GM21723 (cell line): ENCODE measurements around the gene DCST2.

Experiments
- ATAC-seq: cut with Tn5 transposase; IDR thresholded peaks from one replicate; pipeline ENCODE4 v1.9.1; 2021; ENCODE audit warnings: mild to moderate bottlenecking, moderate library complexity; ENCODE audit not compliant: unreplicated experiment

The DCST2 gene

DNA sequence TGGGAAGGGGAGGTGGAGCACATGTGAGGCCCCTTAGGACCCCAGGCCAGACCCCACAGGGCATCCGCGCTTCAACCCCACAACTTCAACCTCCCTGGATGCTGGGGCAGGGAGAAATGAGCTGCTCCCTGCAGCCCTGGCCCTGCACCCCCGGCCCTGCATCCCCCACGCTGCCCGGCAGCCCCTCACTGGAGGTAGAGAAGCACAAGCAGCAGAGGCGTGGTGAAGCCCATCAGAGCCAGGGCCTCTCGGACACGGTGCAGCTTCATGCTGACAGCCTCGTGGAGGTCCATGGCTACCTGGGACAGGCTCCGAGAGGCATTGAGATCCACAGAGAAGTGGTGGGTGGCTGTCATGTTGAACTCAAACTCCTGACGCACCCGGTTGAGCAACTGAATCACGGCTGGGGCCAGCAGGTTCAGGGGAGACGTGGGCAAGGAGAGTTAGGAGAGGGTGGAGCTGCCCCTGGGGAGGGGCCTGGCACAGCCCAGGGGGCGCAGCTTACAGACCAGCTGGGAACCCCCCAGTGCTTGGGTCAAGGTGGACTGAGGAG lies 3.3 kb downstream of the DCST2 start:
- no peak for ATAC-seq

DNA sequence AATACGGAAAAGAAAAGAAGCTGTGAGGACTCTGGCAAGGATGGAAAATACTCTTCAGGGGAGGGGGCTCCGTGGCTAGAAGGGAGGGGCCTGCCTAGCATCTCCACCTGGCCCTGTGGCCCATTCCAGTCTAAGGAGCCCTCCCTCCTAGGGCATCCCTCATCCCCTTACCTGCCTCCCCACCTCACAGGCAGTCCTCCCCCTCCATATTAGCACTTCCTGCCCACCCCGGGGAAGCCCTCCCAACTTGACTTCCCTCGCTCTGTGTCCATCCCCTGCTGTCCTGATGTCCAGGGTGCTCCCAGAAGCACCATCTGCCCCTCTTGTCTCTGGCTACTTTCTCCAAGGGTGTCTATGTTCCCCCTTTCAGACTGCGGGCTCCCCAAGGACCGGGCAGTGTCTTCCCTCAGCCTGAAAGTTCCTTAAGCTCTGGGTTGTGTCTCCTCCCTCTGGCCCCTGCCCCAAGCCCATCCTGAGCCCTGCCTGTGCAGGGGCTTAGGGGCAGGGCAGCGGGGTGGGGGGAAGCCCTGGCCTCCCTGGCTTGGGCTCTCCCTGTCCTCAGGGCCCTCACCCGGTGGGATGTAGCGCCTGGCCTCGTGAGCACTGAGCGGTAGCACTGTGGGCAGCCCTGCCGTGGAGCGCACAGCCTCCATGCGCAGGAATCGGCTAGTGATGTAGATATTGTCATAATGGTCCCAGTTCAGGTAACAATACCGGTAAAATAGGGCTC lies 3.9 kb downstream of the DCST2 start:
- no peak for ATAC-seq

DNA sequence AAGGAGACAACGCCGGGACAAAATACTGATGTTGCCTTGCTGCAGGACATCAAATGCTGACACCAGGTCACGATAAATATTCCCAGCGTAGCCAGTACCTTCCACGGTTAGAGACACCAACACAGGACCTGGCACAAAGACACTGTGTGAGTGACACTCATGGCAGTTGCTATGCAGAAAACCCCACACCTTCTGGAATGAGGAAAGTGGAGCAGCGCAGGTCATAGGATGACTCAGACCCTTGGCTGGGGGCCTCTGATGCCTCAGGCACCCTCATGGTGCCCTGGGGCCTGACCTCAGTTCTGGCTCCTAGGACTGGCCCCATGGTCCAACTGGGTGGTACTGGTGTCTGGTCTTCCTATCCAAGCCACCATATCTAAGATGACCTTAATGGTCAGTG lies 7.0 kb downstream of the DCST2 start:
- ATAC-seq, result no peak

DNA sequence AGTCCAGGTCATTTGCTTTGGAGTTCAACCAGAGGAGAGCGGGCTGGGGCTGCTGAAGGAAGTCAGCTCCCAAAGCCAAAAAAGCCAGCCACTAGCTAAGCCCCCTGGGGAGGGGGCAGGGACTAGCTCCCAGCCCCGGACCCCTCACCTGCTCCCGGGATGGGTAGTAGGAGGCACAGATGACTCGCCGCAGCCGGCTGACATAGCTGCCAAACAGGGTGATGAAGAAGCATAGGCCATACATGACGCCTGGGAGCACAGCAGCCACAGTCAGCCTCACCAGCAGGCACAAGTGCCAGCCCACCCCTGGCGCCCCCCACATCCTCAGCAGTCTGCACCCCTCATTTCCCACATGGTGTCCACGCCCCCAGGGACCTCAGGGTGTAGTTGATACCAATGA lies 7.4 kb downstream of the DCST2 start:
- ATAC-seq, result no peak

DNA sequence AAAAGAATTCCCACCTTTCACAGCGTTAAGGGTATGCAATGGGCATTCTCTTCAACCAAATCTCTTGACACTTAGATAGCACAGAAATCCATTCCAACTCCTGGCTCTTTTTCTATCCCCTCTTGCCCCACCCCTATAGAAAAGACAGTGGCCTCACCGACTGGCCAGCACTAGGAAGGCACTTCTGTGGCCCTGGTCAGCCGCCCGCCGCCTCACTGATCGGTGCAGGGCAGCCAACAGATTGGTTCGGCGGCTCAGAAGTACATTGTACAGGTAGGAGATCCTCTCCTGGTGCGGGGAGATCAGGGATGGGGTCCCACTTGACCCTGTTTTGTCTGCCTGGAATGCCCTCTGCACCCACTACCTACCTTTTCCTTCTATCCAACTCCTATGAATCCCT lies 9.3 kb downstream of the DCST2 start:
- no peak for ATAC-seq

DNA sequence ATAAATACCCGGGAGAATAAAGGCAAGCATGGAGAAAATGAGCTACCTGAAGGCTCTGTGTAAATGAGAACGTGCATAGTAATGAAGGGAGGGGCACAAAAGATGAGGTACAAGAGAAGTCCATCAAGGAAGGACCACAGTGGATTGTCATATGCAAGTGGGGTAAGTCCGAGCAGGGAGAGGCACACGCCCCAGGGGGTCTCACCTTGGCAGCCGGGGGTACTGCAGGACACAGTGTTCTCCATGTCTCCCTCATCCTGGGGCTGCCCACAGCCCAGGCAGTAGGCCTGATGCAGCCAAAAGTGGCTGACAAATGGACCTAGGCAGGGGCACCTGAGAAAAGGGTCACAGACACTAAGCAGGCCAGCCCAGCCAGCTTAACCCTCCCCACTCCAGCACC lies 10.0 kb downstream of the DCST2 start:
- no peak for ATAC-seq

DNA sequence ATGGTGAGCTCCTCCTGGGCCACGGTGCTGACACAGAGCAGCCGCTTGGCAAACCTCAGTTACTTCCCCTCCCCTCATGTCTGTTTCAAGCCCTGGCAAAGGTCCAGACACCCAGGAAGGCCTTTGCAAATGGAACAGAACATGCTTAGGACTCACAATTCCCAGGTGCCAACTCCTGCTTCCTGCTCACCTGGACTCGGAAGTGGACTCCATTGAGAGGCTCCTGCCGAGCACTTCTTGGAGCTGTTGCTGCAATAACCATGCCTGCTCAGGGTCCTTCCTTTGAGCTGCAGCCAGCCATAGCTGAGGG lies 10.7 kb downstream of the DCST2 start:
- ATAC-seq, result no peak

DNA sequence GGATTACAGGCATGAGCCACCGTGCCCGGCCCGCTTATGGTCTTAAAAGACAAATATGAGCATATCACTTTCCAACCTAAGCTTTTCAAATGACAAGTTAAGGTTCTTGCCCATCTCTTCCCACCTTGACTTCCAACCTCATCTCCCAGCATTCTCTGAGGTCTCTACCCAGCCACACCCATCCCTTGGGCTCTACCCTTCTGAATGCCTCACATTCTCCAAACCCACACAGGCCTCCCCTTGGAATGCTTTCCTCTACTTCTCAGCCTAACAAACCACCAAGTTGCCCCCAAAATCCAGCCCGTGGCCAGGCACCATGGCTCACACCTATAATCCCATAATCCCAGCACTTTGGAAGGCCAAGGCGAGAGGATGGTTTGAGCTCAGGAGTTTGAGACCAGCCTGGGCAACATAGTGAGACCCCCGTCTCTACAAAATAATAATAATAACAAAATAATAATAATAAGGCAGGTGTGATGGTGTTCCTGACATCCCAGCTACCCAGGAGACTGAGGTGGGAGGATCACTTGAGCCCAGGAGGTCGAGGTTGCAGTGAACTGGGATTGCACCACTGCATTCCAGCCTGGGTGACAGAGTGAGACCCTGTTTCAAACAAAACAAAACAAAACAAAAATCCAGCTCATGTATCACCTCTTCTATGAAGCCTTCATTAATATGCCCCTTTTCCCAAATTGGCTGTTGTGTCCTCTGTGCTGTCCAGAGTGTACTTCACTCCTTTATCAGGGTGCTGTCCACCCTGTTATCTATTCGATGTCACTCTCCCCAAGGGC lies 11.2 kb downstream of the DCST2 start:
- ATAC-seq, result no peak

DNA sequence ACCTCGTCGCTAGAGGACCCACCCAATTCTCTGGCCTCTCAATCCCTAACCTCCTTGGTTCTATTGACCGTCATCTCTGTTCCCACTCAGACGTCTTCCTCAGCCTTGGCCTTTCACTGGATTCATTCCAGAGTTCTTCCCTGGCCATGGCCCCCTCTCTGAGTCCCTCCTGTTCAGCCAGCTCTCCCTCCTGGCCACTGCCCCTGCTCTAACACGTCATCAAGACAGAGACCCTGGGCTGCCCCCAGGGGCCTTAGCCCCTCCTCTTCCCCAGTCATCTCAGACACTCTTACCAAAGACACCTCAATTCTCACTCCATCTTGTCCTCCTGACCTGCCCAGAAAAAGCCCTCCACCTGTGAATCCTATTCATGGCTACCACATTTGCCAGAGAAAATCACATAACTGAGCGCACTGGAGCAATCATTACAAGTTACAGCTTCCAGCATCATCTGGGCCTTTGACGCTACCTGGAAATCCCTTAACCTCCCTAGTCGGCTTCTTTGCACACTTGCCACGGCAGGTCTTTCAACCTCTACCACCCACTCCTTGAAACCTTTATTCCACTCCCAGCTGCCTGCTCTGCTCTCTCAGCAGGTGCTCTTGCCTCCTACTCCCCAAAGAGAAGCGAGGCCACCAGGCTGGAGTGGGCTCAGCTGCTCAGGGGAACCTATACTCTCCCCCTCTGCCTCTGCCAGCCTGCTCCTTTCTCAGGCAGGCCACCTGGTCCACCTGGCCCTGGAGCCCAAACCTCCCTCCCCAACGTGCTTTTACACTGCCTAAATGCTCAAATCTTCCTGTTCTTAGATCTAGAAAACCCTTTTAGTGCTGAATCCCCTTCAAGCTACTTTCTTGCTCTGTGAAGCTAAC lies 14.0 kb downstream of the DCST2 start:
- no peak for ATAC-seq

DNA sequence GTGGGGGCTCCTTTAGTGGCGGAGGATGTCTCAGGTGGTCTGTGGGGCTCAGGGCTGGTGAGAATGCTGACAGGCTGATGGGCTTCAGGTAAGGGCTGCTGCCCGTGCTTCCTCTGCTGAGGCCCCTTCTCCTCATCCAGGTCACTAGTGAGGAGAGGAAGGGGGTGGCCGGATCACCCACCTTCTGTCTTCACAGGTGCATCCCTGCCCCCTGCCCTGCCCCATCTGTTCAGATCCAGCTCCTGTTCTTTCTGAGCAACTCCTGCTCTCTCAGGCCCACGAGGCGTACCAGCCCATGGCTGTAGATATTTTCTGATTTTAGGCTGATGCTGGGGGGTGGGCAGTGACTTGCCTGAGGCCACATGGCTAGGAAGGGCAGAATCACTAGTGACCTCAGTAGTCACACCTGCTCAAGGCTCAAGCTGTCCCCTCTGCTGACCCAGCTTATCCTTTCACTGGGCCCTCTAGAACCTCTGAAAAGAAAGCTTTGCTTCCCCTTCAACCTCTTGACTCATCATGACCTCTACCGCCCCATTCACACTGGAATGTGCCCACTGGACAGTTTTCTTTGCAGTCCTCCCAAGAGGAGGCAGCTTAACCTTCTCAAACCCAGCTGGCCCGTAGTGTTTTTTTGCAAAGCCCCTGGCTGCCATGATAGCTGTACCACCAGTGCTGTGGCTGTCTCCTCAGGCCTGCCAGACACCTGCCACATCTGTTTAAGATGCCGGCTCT lies 14.8 kb downstream of the DCST2 start:
- ATAC-seq, result no peak

DNA sequence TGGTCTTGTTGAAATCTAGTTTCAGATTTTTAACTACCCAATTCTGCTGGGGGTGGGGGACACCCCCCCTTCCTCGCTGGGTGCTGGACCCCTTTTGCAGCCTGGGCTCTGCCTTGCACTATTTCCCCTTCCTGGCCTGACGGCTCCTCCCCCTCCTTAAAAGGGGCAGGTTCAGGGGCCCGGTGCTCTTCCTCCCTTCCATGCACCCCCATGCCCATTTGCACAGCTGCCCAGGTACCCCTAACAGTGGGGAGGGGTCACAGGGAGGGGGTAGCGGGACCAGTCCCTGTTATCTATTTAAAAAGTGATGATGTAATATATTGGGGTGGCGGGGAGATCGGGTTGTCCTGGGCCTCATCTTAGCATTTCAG lies 15.7 kb downstream of the DCST2 start:
- ATAC-seq, result no peak

DNA sequence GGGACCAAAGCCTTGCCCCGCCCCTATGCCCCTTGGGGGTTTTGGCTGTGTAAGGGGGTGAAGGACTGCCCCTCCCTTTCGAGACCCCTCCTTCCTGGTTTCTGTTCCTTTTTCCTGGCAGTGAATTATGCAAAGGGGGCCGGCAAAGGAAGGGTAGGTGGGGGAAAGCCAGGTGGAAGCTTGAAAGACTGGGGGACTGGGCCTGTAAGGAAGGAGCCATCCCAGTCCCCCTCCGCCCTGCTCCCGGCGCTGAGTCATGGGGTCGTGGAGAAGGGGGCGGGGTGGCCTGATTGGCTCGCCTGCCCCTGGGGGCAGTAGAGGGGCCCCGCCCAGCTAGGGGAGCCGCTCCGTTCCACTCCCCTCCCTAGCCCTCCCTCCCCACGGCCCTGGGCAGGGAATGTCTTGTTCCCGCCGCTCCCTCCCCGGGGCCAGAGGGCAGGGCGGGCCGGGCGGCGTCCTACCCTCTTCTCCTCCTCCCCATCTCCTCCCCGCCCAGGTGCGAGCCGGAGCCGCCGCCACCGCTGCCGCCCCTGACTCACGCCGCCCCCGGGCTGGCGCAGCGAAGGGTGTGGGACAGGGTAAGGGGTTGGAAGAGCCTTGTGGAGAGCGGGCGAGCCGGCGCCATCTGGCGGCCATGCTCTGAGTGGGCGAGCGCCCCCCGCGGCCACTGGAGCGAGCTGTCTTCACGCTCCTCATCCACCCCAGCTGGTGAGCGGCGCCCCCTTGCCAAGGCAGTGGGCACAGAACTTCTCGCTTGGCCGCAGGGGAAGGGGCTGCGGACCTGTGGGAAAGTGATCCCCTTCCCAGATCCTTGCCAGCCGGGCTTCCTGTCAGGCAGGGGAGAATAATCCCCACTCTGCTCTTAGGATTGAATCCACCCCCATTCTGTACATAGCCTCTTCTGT lies 16.3 kb downstream of the DCST2 start:
- ATAC-seq, result peak; percentile 67

DNA sequence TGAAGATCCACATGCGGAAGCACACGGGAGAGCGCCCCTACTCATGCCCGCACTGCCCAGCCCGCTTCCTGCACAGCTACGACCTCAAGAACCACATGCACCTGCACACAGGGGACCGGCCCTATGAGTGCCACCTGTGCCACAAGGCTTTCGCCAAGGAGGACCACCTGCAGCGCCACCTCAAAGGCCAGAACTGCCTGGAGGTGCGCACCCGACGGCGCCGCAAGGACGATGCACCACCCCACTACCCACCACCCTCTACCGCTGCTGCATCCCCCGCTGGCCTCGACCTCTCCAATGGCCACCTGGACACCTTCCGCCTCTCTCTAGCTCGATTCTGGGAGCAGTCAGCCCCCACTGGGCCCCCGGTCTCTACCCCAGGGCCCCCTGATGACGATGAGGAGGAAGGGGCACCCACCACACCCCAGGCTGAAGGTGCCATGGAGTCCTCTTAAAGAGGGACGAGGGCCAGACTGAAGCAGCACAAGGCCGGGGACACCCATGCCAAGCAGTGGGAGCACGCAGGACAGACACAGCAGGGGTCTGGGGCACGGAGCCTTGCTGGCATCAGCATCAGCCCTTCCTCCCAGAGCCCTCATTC lies 17.2 kb downstream of the DCST2 start:
- ATAC-seq, result no peak

DNA sequence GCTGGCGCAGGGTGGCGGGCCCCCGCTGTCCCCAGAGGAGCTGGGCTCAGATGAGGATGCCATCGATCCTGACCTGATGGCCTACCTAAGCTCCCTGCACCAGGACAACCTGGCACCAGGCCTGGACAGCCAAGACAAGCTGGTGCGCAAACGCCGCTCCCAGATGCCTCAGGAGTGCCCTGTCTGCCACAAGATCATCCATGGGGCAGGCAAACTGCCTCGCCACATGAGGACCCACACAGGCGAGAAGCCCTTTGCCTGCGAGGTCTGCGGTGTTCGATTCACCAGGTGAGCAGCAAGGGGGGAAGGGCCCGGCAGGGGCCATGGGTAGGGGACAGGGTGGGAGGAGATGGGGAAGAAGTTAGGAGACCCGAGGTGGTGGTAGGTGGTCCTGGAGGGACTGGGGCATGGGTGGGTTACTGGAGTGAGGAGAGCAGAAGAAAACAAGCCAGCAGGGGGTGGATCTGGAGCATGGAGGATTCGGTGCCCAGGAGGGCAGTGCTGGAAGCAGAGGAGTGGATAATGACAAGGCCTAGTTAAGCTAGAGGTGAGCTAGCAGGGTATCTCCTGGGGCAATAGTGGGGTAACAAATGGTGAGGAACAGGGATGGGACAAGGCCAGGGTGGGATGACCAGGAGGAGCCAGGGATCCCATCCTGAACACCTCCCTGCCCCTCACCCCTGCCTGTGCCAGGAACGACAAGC lies 17.9 kb downstream of the DCST2 start:
- ATAC-seq, result no peak

DNA sequence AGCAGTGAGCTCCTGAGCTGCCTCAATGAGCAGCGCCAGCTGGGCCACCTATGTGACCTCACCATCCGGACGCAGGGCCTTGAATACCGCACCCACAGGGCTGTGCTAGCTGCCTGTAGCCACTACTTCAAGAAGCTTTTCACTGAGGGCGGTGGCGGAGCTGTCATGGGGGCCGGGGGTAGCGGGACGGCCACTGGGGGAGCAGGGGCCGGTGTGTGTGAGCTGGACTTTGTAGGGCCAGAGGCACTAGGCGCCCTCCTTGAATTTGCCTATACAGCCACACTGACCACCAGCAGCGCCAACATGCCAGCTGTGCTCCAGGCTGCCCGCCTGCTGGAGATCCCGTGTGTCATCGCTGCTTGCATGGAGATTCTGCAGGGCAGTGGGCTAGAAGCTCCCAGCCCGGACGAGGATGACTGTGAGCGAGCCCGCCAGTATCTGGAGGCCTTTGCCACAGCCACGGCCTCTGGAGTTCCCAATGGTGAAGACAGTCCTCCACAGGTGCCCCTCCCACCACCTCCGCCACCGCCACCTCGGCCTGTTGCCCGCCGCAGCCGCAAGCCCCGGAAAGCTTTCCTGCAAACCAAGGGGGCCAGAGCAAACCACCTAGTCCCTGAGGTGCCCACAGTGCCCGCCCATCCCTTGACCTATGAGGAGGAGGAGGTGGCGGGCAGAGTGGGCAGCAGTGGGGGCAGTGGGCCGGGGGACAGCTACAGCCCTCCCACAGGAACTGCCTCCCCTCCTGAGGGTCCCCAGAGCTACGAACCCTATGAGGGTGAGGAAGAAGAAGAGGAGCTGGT lies 18.7 kb downstream of the DCST2 start:
- no peak for ATAC-seq

DNA sequence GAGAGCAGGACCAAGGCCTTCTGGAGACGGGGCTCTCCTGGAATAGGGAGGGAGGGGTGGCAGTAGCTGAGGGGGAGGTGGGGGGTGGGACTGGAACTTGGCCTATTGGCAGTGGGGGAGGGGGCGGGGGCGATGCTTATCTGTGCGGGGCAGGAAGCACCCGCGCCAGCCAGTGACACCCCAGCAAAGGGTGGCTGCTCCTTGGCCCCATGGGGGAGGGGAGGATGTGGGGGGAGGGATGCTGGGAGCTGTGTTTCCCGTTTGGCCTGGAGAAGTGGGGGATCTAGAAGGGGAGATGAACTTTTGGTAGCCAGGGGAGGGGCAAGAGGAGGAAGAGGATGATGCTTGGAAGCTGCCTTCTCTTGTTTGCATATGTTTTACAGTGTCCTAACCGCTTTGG lies 19.9 kb downstream of the DCST2 start:
- no peak for ATAC-seq

DNA sequence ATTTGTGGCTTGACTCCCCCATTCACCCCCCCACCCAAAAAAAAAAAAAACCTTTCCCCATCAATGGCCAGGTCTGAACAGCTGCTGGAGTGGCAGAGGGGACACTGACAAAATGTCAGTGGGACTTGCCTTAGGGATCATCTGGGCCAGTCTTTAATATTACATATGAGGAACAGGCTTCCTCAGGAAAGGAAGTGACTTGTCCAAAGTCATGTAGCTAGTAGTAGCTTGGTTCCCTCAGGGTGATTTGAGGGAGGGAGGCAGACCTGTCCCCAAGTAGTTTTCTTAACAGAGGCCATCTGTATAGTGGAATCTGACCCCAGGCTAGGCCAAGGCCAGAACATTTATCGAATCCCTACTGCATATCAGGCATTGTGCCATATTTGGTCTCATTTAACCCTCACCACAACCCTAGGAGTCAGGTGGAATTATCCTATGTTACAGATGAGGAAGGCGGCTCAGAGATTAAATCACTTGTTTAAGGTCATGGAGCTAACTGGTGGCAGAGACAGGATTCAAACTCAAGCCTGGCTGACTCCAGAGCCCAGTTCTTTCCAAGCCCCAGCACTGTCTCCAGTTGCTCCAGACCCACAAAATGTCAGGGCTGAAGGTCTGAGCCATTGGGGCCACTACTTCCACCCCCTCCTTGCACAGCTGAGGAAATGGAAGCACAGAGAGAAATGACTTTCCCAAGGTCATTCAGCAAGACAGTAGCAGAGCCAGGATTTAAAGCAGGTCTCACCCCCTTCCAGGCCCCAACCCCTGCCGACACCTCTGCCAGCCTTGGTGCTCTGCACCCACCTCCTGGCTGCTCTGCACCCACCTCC lies 20.6 kb downstream of the DCST2 start:
- no peak for ATAC-seq
